ENCODE data around the gene IL18.
"Not testable (repeated sequence)": the region's sequence is repeated elsewhere in the genome, so short reads cannot be mapped to it uniquely, and the experiment has no call there.

Gene IL18

GRCh38 chr11:112115386-112115785 lies 48.5 kb downstream of the IL18 start:
- no peak for DNase-seq

- DNase-seq = no peak
Measured at GRCh38 chr11:112114460-112114859, 49.4 kb downstream of the IL18 start.

- peak; percentile 50 for DNase-seq
Measured at GRCh38 chr11:112113539-112114457, 50.1 kb downstream of the IL18 start.

GRCh38 chr11:112106070-112106469 lies 57.8 kb downstream of the IL18 start:
- no peak for DNase-seq

- DNase-seq = no peak
Measured at GRCh38 chr11:112103446-112103845, 60.4 kb downstream of the IL18 start.

- no peak for DNase-seq
Measured at GRCh38 chr11:112100462-112100861, 63.4 kb downstream of the IL18 start.

- no peak for DNase-seq
Measured at GRCh38 chr11:112097734-112098528, 66.0 kb downstream of the IL18 start.

- no peak for DNase-seq
Measured at GRCh38 chr11:112096194-112096593, 67.7 kb downstream of the IL18 start.

- not testable (repeated sequence) for DNase-seq
Measured at GRCh38 chr11:112095302-112095701, 68.6 kb downstream of the IL18 start.

All from CD4-positive, alpha-beta T cell treated with Interleukin-21 for 1 hour (primary cell).